GM21825 (cell line): ENCODE data around the gene DSCAM.

Experiments
- ATAC-seq: cut with Tn5 transposase; IDR thresholded peaks from one replicate; pipeline ENCODE4 v1.9.1; 2021; ENCODE audit warnings: mild to moderate bottlenecking, moderate library complexity; ENCODE audit not compliant: unreplicated experiment

Gene DSCAM

GRCh38 chr21:40562242-40563002 is 284.5 kb downstream of the DSCAM start:
- no peak for ATAC-seq

- ATAC-seq = no peak
Observed at GRCh38 chr21:40556442-40556968, 290.5 kb downstream of the DSCAM start.

GRCh38 chr21:40555021-40555528 is 291.9 kb downstream of the DSCAM start:
- no peak for ATAC-seq

- no peak for ATAC-seq
Observed at GRCh38 chr21:40553781-40554180, 293.2 kb downstream of the DSCAM start.

GRCh38 chr21:40547906-40548513 is 298.9 kb downstream of the DSCAM start:
- no peak for ATAC-seq

- ATAC-seq = no peak
Observed at GRCh38 chr21:40546647-40547046, 300.3 kb downstream of the DSCAM start.

GRCh38 chr21:40540216-40540615 is 306.7 kb downstream of the DSCAM start:
- ATAC-seq = no peak

- no peak for ATAC-seq
Observed at GRCh38 chr21:40534886-40535285, 312.1 kb downstream of the DSCAM start.

GRCh38 chr21:40531431-40532110 is 315.4 kb downstream of the DSCAM start:
- no peak for ATAC-seq

- no peak for ATAC-seq
Observed at GRCh38 chr21:40531016-40531415, 315.9 kb downstream of the DSCAM start.

GRCh38 chr21:40517646-40518045 is 329.3 kb downstream of the DSCAM start:
- no peak for ATAC-seq

- ATAC-seq = no peak
Observed at GRCh38 chr21:40516335-40516734, 330.6 kb downstream of the DSCAM start.

- ATAC-seq = no peak
Observed at GRCh38 chr21:40512590-40512989, 334.4 kb downstream of the DSCAM start.

GRCh38 chr21:40507978-40508377 is 339.0 kb downstream of the DSCAM start:
- ATAC-seq = no peak

GRCh38 chr21:40505681-40506080 is 341.3 kb downstream of the DSCAM start:
- ATAC-seq = no peak

GRCh38 chr21:40505244-40505643 is 341.7 kb downstream of the DSCAM start:
- ATAC-seq = no peak

- no peak for ATAC-seq
Observed at GRCh38 chr21:40504825-40505224, 342.1 kb downstream of the DSCAM start.

GRCh38 chr21:40496116-40496515 is 350.8 kb downstream of the DSCAM start:
- ATAC-seq = no peak

GRCh38 chr21:40490408-40490807 is 356.6 kb downstream of the DSCAM start:
- no peak for ATAC-seq

- no peak for ATAC-seq
Observed at GRCh38 chr21:40489001-40489400, 358.0 kb downstream of the DSCAM start.

- ATAC-seq = no peak
Observed at GRCh38 chr21:40481764-40482163, 365.2 kb downstream of the DSCAM start.

- ATAC-seq = no peak
Observed at GRCh38 chr21:40474513-40474912, 372.4 kb downstream of the DSCAM start.
